NCI-H2227 (cell line): ENCODE data around the gene MYO6.
A peak's percentile ranks its signal among the peaks of the same experiment; 100 is the strongest.

ENCODE experiments used
- DNase-seq: peaks from one replicate; lab custom pipeline; 2025; ENCODE audit not compliant: unreplicated experiment; lab: John Stamatoyannopoulos, UW

The MYO6 gene

GRCh38 chr6:75762063-75762462 lies 13.0 kb downstream of the MYO6 start:
- DNase-seq = peak; percentile 71

DNA sequence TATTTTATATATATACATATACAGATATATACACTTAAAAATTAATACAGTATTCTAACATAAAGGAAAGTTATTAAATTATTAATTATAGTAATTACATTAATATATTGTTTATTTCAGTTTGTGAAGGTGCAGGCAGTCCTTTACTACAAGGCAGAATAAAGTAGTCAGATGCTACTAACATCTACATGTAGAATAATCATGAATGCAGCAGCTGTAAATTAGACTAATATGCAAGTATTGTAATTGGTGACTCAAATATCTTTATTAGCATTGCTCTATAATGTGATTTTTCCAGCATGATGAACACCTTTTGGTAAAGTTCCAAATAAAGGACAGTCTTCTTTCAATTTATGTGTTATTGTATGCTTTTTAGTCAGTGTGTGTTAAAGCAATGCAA lies 17.3 kb downstream of the MYO6 start:
- DNase-seq = no peak

DNA sequence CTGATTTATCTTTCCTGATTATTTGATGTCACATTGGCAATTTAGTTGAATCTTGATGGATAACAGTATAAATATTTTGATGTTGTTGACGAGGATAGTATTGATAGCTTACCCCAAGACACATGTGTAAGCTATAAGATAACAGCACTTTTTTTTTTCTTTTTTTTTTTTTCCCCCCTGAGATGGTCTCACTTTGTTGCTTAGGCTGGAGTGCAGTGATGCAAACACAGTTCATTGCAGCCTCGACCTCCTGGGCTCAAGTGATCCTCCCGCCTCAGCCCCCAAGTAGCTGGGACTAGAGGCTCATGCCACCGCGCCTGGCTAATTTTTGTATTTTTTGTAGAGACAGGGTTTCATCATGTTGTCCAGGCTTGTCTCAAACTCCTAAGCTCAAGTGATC lies 21.8 kb downstream of the MYO6 start:
- no peak for DNase-seq

DNA sequence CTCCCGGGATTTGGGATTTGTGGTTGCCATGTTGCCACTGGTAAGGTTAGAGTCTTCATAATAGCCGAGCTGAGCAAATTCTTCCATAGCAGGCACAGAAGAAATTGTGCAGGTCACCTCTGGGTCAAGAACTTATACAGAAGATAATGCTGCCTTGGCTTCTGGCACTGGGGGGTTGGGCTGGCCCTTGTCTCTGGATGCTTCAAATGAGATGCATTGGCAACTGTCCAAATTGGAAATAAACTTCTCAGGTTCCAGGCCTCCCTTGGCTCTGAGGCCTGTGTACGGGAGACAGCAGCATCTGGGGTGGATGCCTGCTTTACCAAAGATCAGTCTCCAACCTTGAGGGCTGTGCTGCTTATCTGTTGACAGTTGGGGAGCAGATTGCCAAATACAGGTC lies 26.2 kb downstream of the MYO6 start:
- DNase-seq = peak; percentile 29

GRCh38 chr6:75776461-75776860 lies 27.4 kb downstream of the MYO6 start:
- DNase-seq = no peak

DNA sequence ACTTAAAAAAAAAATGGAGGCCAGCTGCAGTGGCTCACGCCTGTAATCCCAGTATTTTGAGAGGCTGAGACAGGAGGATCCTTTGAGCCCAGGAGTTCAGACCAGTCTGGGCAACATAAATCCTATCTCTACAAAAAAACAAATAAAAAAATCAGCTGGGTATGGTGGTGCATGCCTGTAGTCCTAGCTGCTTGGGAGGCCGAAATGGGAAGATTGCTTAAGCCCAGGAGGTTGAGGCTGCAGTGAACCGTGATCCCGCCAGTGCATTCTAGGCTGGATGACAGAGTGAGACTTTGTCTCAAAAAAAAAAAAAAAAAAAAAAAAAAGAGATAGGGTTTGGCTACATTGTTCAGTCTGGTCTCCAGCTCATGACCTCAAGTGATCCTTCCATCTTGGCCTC lies 29.7 kb downstream of the MYO6 start:
- no peak for DNase-seq

GRCh38 chr6:75786152-75786551 lies 37.1 kb downstream of the MYO6 start:
- DNase-seq = no peak

DNA sequence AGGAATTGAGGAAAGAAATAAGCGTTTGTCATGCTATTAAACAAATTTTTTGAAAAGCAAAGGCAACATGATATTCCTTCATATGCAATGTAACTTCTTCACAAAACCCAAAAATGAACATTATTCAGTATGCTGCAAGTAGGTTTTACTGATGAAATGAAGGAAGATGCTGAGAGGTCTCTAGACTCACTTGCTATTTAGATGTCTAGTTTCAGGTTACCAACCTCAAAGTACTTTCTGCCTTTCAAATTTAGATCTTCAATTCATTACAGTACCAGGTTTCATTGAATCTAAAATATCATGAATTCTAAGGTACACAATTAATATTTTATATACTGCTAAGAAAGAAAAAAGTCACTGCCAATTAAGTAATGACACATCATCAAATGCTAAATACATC lies 39.9 kb downstream of the MYO6 start:
- no peak for DNase-seq

DNA sequence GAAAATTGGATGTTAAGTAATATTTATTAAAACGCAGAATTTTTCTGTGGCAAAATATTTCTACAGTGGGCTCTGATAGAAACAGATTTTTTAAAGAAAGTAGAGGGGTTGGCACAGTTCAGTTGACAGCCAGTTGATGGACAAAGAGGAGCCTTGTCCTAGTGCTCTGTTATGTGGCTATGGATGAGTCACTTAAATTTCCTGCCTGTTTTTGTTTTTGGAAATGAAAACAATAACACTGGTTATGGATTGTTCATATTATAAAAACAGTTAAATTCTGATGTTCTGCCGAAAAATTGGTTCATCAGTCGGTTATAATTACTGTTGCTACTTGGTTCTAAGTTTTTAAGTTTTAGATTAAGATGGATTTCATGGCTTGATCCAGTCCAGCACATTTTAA lies 42.8 kb downstream of the MYO6 start:
- no peak for DNase-seq

GRCh38 chr6:75794351-75794846 lies 45.4 kb downstream of the MYO6 start:
- no peak for DNase-seq

DNA sequence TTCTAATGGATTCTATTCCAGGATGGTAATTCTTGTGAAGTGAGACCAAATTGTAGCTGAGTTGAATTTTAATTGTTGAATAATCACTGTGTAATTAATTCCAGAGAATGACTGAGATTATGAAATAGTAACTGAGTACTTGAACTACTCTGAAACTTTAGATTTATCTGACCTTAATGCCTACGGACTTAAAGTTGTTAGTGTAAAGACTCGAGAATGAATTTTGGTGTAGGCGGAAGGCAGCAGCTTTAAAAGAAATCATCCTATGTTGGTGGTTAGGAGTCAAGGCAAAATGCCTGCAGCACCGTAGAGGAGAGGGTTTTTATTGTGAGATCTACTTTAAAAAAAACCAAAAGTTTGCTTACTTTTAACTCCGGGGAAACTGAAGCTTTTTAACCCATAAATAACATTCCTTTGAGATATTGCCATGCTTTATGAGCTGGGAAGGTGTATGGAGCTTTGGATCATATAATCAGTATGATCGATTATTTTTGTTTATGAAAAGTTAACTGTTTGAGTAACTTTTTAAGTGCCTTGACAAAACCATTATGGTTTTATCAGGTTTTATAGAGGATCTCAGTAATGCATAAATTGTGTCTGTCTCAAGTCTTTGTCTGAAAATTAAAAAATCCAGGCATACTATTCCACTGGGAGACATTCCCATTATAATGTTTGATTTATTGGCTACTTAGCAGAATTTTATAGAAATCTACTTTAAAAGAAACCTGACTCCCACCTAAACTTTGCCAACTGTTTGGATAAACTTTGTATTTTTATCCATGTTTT lies 46.1 kb downstream of the MYO6 start:
- DNase-seq = no peak

- DNase-seq = no peak
These were observed 47.7 kb downstream of the MYO6 start for GRCh38 chr6:75796723-75797122.

- peak; percentile 9 for DNase-seq
These were observed 51.1 kb downstream of the MYO6 start for GRCh38 chr6:75800133-75800532.

DNA sequence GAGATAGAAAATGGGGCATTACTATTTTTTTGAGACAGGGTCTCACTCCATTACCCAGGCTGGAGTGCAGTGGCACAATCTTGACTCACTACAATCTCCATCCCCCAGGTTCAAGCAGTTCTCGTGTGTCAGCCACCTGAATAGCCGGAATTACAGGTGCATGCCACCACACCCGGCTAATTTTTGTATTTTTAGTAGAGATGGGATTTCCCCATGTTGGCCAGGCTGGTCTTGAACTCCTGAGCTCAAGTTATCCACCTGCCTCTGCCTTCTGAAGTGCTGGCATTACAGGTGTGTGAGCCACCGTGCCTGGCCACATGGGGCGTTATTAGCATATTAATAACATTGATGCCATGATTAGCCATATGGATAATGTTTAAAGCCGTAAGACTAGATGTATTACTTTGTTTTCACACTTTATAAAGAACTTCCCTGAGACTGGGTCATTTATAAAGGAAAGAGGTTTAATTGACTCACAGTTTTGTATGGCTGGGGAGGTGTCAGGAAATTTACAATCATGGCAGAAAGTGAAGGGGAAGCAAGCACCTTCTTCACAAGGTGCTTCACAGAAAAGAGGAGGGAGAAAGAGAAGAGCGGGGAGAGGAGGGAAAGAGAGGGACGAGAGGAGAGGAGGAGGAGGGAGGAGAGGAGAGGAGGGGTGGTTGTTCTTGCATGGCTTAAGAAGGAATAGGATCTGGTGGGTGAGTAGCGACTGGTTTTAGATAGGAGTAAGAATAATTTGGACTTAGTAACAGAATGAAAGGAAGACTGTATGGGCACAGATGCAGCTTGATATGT lies 51.9 kb downstream of the MYO6 start:
- no peak for DNase-seq

GRCh38 chr6:75802366-75802765 lies 53.3 kb downstream of the MYO6 start:
- no peak for DNase-seq

DNA sequence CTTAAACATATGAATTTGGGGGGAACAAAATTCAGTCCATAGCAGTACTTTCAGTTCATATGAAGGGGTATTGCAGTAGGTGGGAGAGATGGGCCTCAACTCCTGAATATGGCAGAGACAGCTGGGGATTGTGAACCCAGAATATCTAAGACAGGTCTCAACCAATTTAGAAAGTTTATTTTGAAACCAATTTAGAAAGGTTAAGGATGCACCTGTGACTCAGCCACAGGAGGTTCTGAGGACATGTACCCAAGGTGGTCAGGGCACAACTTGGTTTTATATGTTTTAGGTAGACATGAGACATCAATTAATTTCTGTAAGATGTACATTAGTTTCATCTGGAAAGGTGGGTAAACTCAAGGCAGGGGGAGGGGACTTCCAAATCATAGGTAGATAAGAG lies 59.5 kb downstream of the MYO6 start:
- DNase-seq = no peak

GRCh38 chr6:75812560-75812959 lies 63.5 kb downstream of the MYO6 start:
- no peak for DNase-seq

DNA sequence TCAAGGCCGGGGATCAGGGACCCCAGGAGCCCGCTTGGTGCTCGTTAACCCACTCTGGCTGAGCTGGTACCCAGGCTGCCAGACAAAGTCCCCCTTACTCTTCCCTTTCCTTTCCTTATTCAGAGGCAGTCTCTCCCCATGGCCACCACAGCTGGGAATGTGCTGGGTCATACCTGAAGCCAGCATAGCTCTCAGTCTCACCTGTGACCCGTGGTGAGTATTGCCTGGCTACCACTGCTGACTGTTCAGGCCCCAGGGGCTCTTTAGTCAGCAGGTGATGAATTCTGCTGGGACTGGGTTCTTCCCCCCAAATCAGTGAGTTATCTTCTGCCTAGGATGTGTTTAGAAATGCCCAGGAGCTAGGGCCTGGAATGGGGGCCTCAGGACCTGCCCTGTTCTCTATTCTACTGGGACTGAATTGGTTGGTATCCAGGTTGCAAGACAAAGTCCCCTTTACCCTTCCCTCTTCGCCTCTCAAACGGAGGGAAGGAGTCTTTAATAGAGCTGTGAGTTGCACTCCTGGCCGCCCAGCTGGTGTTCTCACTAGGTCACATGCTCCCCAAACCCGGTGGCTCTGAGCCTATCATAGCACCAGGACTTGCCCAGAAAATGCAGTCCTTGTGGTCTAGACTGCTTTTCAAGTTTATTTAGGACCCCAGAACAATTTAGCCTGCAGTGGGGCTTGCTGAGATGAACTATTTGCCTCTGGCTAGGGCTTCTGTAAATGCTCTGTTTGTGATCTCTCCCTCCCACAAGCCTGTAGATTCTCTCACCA lies 64.6 kb downstream of the MYO6 start:
- no peak for DNase-seq

- no peak for DNase-seq
These were observed 66.7 kb downstream of the MYO6 start for GRCh38 chr6:75815756-75816155.

- DNase-seq = no peak
These were observed 69.2 kb downstream of the MYO6 start for GRCh38 chr6:75818098-75818855.
